ENCODE measurements around the gene ZNF318.
"Not testable (repeated sequence)": the region's sequence is repeated elsewhere in the genome, so short reads cannot be mapped to it uniquely, and the experiment has no call there.

Gene ZNF318

GRCh38 chr6:43367245-43367984, 2.0 kb downstream of the ZNF318 start:
- POLR2A ChIA-PET: interaction anchor here (0.6 to 5.0 kb wide), 4 partner anchors 10 to 101 kb away, joined by 3 to 42 read pairs (median 3); no protein-coding TSS in a partner anchor
- CTCF ChIA-PET: no interaction called here
- no peak for DNase-seq (ENCODE audit: extremely low spot score)
- no peak for TF ChIP-seq BHLHE40 (IDR thresholded peaks at IDR 0.05; ENCODE audit: borderline replicate concordance)
- TF ChIP-seq CTBP1 (IDR thresholded peaks at IDR 0.05; ENCODE audit: borderline replicate concordance): no peak
- TF ChIP-seq FOXM1 (IDR thresholded peaks at IDR 0.05; ENCODE audit: borderline replicate concordance): no peak
- no peak for TF ChIP-seq L3MBTL2 (conservative IDR thresholded peaks at IDR 0.05)
- TF ChIP-seq LEF1 (IDR thresholded peaks at IDR 0.05; ENCODE audit: borderline replicate concordance): no peak
- TF ChIP-seq, protein P1, sequence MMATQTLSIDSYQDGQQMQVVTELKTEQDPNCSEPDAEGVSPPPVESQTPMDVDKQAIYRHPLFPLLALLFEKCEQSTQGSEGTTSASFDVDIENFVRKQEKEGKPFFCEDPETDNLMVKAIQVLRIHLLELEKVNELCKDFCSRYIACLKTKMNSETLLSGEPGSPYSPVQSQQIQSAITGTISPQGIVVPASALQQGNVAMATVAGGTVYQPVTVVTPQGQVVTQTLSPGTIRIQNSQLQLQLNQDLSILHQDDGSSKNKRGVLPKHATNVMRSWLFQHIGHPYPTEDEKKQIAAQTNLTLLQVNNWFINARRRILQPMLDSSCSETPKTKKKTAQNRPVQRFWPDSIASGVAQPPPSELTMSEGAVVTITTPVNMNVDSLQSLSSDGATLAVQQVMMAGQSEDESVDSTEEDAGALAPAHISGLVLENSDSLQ (IDR thresholded peaks at IDR 0.05): no peak
- no peak for TF ChIP-seq FOXA1 (IDR thresholded peaks at IDR 0.05)
- no peak for TF ChIP-seq SP1 (IDR thresholded peaks at IDR 0.05)
- TF ChIP-seq SUZ12 (IDR thresholded peaks at IDR 0.05): no peak
- TF ChIP-seq ZNF384 (IDR thresholded peaks at IDR 0.05): no peak
- no peak for TF ChIP-seq HDGF (IDR thresholded peaks at IDR 0.05; ENCODE audit: borderline replicate concordance)
- TF ChIP-seq NFRKB (IDR thresholded peaks at IDR 0.05): no peak
- no peak for TF ChIP-seq ELF4 (IDR thresholded peaks at IDR 0.05)
- TF ChIP-seq TARDBP (IDR thresholded peaks at IDR 0.05): no peak
- TF ChIP-seq ARNT (IDR thresholded peaks at IDR 0.05): no peak
- no peak for TF ChIP-seq FOXK2 (IDR thresholded peaks at IDR 0.05)

GRCh38 chr6:43361269-43361668, 8.2 kb downstream of the ZNF318 start:
- CTCF ChIA-PET: interaction anchor here (0.9 to 1.5 kb wide), 3 partner anchors 11 to 134 kb away, joined by 3 to 4 read pairs (median 3); no protein-coding TSS in a partner anchor
- POLR2A ChIA-PET: interaction anchor here (2.1 kb wide), 1 partner anchor 8 kb away, joined by 11 read pairs; the partner anchor contains the start of gene ZNF318
- DNase-seq (ENCODE audit: extremely low spot score): no peak
- no peak for TF ChIP-seq TARDBP (IDR thresholded peaks at IDR 0.05)
- TF ChIP-seq FOXA1 (IDR thresholded peaks at IDR 0.05): no peak
- no peak for TF ChIP-seq HDGF (IDR thresholded peaks at IDR 0.05; ENCODE audit: borderline replicate concordance)
- no peak for TF ChIP-seq SP1 (IDR thresholded peaks at IDR 0.05)
- TF ChIP-seq FOXM1 (IDR thresholded peaks at IDR 0.05; ENCODE audit: borderline replicate concordance): no peak

DNA sequence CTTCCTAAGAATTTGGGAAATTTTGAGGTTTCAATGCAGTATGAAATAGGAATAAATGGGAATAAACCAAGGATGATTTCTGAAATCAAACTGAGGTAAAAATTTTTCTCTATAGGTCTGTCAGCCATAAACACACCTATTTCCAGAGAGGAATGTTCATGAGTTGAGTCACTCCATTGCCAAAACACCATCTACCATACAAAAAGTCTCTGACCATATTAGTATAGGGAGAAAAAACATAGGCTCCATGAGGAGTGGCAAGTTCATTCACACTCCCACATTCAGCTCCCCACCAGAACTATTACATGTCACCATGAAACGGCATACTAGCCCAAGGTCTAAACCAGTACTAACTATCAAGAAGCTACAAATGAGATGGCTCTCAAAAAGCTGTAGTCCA, 9.6 kb downstream of the ZNF318 start:
- TF ChIP-seq SP1 (IDR thresholded peaks at IDR 0.05): no peak
- no peak for TF ChIP-seq LEF1 (IDR thresholded peaks at IDR 0.05; ENCODE audit: borderline replicate concordance)
- no peak for TF ChIP-seq SUZ12 (IDR thresholded peaks at IDR 0.05)
- TF ChIP-seq CTBP1 (IDR thresholded peaks at IDR 0.05; ENCODE audit: borderline replicate concordance): no peak
- TF ChIP-seq ELF4 (IDR thresholded peaks at IDR 0.05): no peak
- no peak for TF ChIP-seq ZNF384 (IDR thresholded peaks at IDR 0.05)
- no peak for TF ChIP-seq L3MBTL2 (conservative IDR thresholded peaks at IDR 0.05)
- no peak for TF ChIP-seq TARDBP (IDR thresholded peaks at IDR 0.05)
- TF ChIP-seq BHLHE40 (IDR thresholded peaks at IDR 0.05; ENCODE audit: borderline replicate concordance): no peak
- no peak for TF ChIP-seq FOXK2 (IDR thresholded peaks at IDR 0.05)
- no peak for TF ChIP-seq FOXA1 (IDR thresholded peaks at IDR 0.05)
- no peak for TF ChIP-seq ARNT (IDR thresholded peaks at IDR 0.05)
- TF ChIP-seq HDGF (IDR thresholded peaks at IDR 0.05; ENCODE audit: borderline replicate concordance): no peak
- no peak for TF ChIP-seq FOXM1 (IDR thresholded peaks at IDR 0.05; ENCODE audit: borderline replicate concordance)
- no peak for TF ChIP-seq NFRKB (IDR thresholded peaks at IDR 0.05)
- TF ChIP-seq, protein P1 (IDR thresholded peaks at IDR 0.05): no peak
- CTCF ChIA-PET: interaction anchor here (0.7 kb wide), 1 partner anchor 43 kb away, joined by 3 read pairs; no protein-coding TSS in a partner anchor
- POLR2A ChIA-PET: interaction anchor here (2.1 kb wide), 1 partner anchor 9 kb away, joined by 11 read pairs; the partner anchor contains the start of gene ZNF318
- no peak for DNase-seq (ENCODE audit: extremely low spot score)

GRCh38 chr6:43359381-43359780, 10.1 kb downstream of the ZNF318 start:
- TF ChIP-seq CTBP1 (IDR thresholded peaks at IDR 0.05; ENCODE audit: borderline replicate concordance): no peak
- no peak for TF ChIP-seq NFRKB (IDR thresholded peaks at IDR 0.05)
- TF ChIP-seq FOXM1 (IDR thresholded peaks at IDR 0.05; ENCODE audit: borderline replicate concordance): no peak
- no peak for TF ChIP-seq L3MBTL2 (conservative IDR thresholded peaks at IDR 0.05)
- TF ChIP-seq FOXK2 (IDR thresholded peaks at IDR 0.05): no peak
- TF ChIP-seq BHLHE40 (IDR thresholded peaks at IDR 0.05; ENCODE audit: borderline replicate concordance): no peak
- TF ChIP-seq SUZ12 (IDR thresholded peaks at IDR 0.05): no peak
- no peak for TF ChIP-seq HDGF (IDR thresholded peaks at IDR 0.05; ENCODE audit: borderline replicate concordance)
- TF ChIP-seq ELF4 (IDR thresholded peaks at IDR 0.05): no peak
- TF ChIP-seq LEF1 (IDR thresholded peaks at IDR 0.05; ENCODE audit: borderline replicate concordance): no peak
- TF ChIP-seq FOXA1 (IDR thresholded peaks at IDR 0.05): no peak
- TF ChIP-seq, protein P1 (IDR thresholded peaks at IDR 0.05): no peak
- no peak for TF ChIP-seq ZNF384 (IDR thresholded peaks at IDR 0.05)
- TF ChIP-seq ARNT (IDR thresholded peaks at IDR 0.05): no peak
- no peak for TF ChIP-seq SP1 (IDR thresholded peaks at IDR 0.05)
- ChIA-PET CTCF (no interaction called here), POLR2A (interaction anchor here (2.1 kb wide), 1 partner anchor 10 kb away, joined by 11 read pairs; the partner anchor contains the start of gene ZNF318)
- no peak for DNase-seq (ENCODE audit: extremely low spot score)

DNA sequence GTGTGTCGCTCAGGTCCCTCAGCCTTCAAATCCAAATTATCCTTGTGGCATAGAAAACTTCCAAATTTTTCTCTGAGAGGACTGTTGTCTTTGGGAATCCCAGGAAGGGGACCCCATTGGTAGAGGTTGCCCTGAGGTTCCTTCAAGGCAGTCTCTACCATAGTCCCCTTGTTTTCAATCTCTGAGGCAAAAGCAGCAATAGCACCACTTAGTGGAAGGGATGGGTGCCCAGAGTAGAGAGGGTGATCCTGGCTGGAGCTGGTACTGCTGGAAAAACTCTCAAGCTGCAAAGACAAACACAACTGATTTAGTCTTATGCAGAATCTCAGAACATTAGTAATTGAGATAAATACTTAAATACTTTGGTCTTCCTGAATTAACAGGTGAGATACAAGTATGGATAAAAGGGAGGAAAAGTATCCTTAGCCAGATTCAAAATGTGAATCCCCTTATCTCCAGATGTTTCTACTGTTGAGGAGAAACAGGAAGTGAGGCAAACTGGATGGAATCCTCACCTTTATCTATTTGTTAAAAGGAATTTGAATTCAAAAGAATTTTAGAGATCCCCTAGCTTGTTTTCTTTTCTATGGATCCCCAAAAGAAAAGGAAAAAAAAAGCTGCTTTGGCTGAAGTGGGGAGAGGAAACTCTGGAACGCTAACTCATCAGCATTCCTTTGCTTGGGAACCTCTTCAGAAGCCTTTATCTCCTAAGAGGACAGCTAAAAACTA, 13.4 kb downstream of the ZNF318 start:
- POLR2A ChIA-PET: interaction anchor here (0.6 kb wide), 1 partner anchor 13 kb away, joined by 3 read pairs; the partner anchor contains the start of gene ZNF318
- TF ChIP-seq NFRKB (IDR thresholded peaks at IDR 0.05): no peak
- no peak for TF ChIP-seq FOXM1 (IDR thresholded peaks at IDR 0.05; ENCODE audit: borderline replicate concordance)
- TF ChIP-seq FOXA1 (IDR thresholded peaks at IDR 0.05): no peak
- no peak for TF ChIP-seq BHLHE40 (IDR thresholded peaks at IDR 0.05; ENCODE audit: borderline replicate concordance)
- TF ChIP-seq ELF4 (IDR thresholded peaks at IDR 0.05): no peak
- TF ChIP-seq L3MBTL2 (conservative IDR thresholded peaks at IDR 0.05): no peak
- no peak for TF ChIP-seq FOXK2 (IDR thresholded peaks at IDR 0.05)
- TF ChIP-seq ARNT (IDR thresholded peaks at IDR 0.05): no peak
- no peak for TF ChIP-seq TARDBP (IDR thresholded peaks at IDR 0.05)
- no peak for TF ChIP-seq ZNF384 (IDR thresholded peaks at IDR 0.05)
- no peak for TF ChIP-seq HDGF (IDR thresholded peaks at IDR 0.05; ENCODE audit: borderline replicate concordance)
- TF ChIP-seq CTBP1 (IDR thresholded peaks at IDR 0.05; ENCODE audit: borderline replicate concordance): no peak
- no peak for TF ChIP-seq LEF1 (IDR thresholded peaks at IDR 0.05; ENCODE audit: borderline replicate concordance)
- DNase-seq (ENCODE audit: extremely low spot score): peak; percentile 18
- CTCF ChIA-PET: interaction anchor here (0.5 kb wide), 1 partner anchor 103 kb away, joined by 3 read pairs; no protein-coding TSS in a partner anchor

DNA sequence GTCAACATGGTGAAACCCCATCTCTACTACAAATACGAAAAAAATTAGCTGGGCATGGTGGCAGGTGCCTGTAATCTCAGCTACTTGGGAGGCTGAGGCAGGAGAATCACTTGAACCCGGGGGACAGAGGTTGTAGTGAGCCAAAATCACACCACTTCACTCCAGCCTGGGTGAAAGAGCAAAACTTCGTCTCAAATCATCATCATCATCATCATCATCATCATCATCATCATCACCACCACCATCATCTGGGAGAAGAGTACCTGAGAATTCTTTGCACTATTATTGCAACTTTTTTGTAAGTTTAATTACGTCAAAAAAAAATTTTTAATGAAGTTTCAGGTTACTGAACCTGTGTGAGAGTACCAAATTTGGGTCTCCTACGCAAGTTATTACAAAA, 17.5 kb downstream of the ZNF318 start:
- CTCF ChIA-PET; POLR2A ChIA-PET; DNase-seq (ENCODE audit: extremely low spot score): not testable (repeated sequence)

Data from HEK293T (cell line).